ENCODE measurements around the gene SIRT3.
A peak's percentile ranks its signal among the peaks of the same experiment; 100 is the strongest.

The SIRT3 gene

GRCh38 chr11:213111-213510 is 23.0 kb downstream of the SIRT3 start:
- TF ChIP-seq CTCF (conservative IDR thresholded peaks at IDR 0.05; ENCODE audit: low read depth, low read length) = no peak
- no peak for DNase-seq (ENCODE audit: low read depth)
- no peak overlapping the region for H3K4me3 ChIP-seq (ENCODE audit: low read depth, low read length)

- H3K4me3 ChIP-seq (ENCODE audit: low read depth, low read length) = no peak overlapping the region
- TF ChIP-seq CTCF (conservative IDR thresholded peaks at IDR 0.05; ENCODE audit: low read depth, low read length) = no peak
- DNase-seq (ENCODE audit: low read depth) = no peak
Observed at GRCh38 chr11:212150-213100, 23.7 kb downstream of the SIRT3 start.

GRCh38 chr11:211741-212140 is 24.4 kb downstream of the SIRT3 start:
- no peak for DNase-seq (ENCODE audit: low read depth)
- TF ChIP-seq CTCF (conservative IDR thresholded peaks at IDR 0.05; ENCODE audit: low read depth, low read length) = no peak
- H3K4me3 ChIP-seq (ENCODE audit: low read depth, low read length) = no peak overlapping the region

- no peak overlapping the region for H3K4me3 ChIP-seq (ENCODE audit: low read depth, low read length)
- no peak for DNase-seq (ENCODE audit: low read depth)
- no peak for TF ChIP-seq CTCF (conservative IDR thresholded peaks at IDR 0.05; ENCODE audit: low read depth, low read length)
Observed at GRCh38 chr11:211295-211694, 24.8 kb downstream of the SIRT3 start.

GRCh38 chr11:210803-211180 is 25.4 kb downstream of the SIRT3 start:
- H3K4me3 ChIP-seq (ENCODE audit: low read depth, low read length) = no peak overlapping the region
- DNase-seq (ENCODE audit: low read depth) = no peak
- no peak for TF ChIP-seq CTCF (conservative IDR thresholded peaks at IDR 0.05; ENCODE audit: low read depth, low read length)

GRCh38 chr11:210122-210802 is 25.9 kb downstream of the SIRT3 start:
- peak; percentile 89 for DNase-seq (ENCODE audit: low read depth)
- peak overlapping the region; percentile 96 for H3K4me3 ChIP-seq (ENCODE audit: low read depth, low read length)
- TF ChIP-seq CTCF (conservative IDR thresholded peaks at IDR 0.05; ENCODE audit: low read depth, low read length) = no peak
